Stomach smooth muscle (tissue), 2 donors: Measurements from ENCODE around the gene TMC8.
"Not testable (repeated sequence)": the region's sequence is repeated elsewhere in the genome, so short reads cannot be mapped to it uniquely, and the experiment has no call there.

Source experiments
- H3K27ac ChIP-seq: one replicate; pipeline ENCODE4 v1.7.0; 2013; ENCODE audit warnings: mild to moderate bottlenecking, low read length, inconsistent platforms
- H3K27me3 ChIP-seq, 2 donors: one replicate each; pipeline ENCODE4 v1.7.0; 2013; ENCODE audit warnings: low read length in 2 of 2; ENCODE audit not compliant: insufficient read depth in 2 of 2, control insufficient read depth in 1 of 2
- H3K36me3 ChIP-seq, 2 donors: one replicate each; pipeline ENCODE4 v1.7.0; 2013; ENCODE audit warnings: low read length in 2 of 2; ENCODE audit not compliant: control insufficient read depth in 2 of 2, insufficient read depth in 2 of 2
- H3K4me1 ChIP-seq: one replicate; pipeline ENCODE4 v1.7.0; 2013; ENCODE audit warnings: low read length; ENCODE audit not compliant: control insufficient read depth, insufficient read depth
- H3K4me3 ChIP-seq, 2 donors: one replicate each; pipeline ENCODE4 v1.7.0; 2013; ENCODE audit warnings: low read length in 2 of 2
- H3K9ac ChIP-seq, 2 donors: one replicate each; pipeline ENCODE4 v1.7.0; 2013; ENCODE audit warnings: low read length in 2 of 2, mild to moderate bottlenecking in 1 of 2
- H3K9me3 ChIP-seq, 2 donors: one replicate each; pipeline ENCODE4 v1.7.0; 2013; ENCODE audit warnings: low read length in 2 of 2; ENCODE audit not compliant: control insufficient read depth in 2 of 2
- donor health status: healthy.
- donor health status: Pancreatic carcinoma.

The TMC8 gene

DNA sequence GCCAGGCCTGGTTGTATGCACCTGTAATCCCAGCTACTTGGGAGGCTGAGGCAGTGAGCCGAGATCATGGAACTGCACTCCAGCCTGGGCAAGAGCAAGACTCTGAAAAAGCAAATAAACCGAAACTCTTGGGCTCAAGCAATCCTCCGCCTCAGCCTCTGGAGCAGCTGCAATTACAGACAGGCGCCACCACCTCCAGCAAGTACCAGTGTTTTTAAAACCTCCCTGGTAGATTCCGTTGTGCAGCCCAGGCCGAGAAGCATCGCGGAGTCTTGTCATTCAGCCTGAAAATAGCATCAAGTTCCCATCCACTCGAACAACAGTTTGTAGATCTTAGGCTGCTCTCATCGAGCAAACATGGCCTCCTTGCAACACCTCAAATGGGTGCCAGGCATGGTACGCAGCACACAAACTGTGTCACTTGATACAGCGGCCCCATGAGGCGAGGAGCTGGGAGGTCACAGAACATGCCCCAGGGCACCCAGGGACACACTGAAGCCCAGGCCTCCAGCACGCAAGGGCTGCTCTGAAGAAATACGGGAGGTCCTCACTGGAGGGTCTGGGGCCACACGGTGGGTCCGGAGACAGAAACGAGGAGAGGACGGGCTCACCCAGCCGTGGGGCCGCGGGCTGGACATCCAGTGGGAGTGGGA is 20.1 kb upstream of the TMC8 start:
- Histone ChIP-seq H3K27ac (no peak overlapping the region), H3K9ac (no peak overlapping the region)

DNA sequence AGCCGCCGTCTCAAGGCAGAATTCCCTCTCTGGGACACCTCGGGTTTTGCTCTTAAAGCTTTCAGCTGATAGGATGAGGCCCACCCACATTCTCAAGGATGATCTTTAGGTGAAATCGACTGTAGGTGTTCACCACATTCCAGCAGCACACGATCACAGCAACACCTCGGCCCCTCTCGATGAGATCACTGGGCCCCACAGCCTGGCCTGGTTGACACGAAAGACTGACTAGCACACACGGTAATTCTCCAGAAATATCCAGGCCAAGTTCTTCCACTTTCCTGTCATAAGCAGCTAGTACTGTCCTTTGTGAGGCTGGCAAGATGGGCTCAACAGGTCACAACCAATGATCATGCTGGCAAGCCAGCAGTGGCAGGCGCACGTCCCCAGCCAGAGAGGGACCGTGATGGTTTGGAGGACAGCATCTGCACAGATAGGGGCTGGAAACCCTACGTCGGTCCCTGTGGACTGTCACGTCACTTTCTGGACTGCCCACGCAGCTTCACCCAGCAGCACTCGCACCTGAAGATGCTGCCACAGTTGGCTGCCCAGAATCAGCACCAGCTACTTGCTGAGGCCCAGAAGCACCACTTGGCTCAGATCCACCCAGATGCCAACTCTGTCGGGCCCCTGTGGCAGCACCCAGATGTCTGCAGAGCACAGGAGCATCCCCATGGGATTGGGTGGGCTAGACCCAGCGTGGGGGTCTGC is 19.4 kb upstream of the TMC8 start:
- H3K36me3 ChIP-seq = peaks cover 0 to 2% of the 10 kb centered on the region in 2 donors
- H3K9me3 ChIP-seq = no peaks in the 10 kb centered on the region
- no peak overlapping the region for H3K27ac ChIP-seq
- H3K4me3 ChIP-seq = no peak overlapping the region
- peaks cover 20% of the 10 kb centered on the region for H3K4me1 ChIP-seq
- peaks cover 2 to 3% of the 10 kb centered on the region in 2 donors for H3K27me3 ChIP-seq
- no peak overlapping the region for H3K9ac ChIP-seq

More for the DNA sequence above, 20.1 kb upstream of the TMC8 start:
- Histone ChIP-seq H3K4me3 (no peak overlapping the region), H3K36me3 (peaks cover 0 to 2% of the 10 kb centered on the region in 2 donors), H3K4me1 (peaks cover 22% of the 10 kb centered on the region), H3K27me3 (peaks cover 2 to 3% of the 10 kb centered on the region in 2 donors), H3K9me3 (no peaks in the 10 kb centered on the region)

GRCh38 chr17:78111727-78112517 is 18.6 kb upstream of the TMC8 start:
- no peak overlapping the region for H3K27ac ChIP-seq
- no peaks in the 10 kb centered on the region for H3K9me3 ChIP-seq
- no peak overlapping the region for H3K4me3 ChIP-seq
- peaks cover 0 to 2% of the 10 kb centered on the region in 2 donors for H3K36me3 ChIP-seq
- H3K4me1 ChIP-seq = peaks cover 20% of the 10 kb centered on the region
- H3K9ac ChIP-seq = peak overlapping the region in 1 of 2 donors; percentile 29
- H3K27me3 ChIP-seq = peaks cover 2 to 3% of the 10 kb centered on the region in 2 donors

GRCh38 chr17:78112518-78113471 is 17.8 kb upstream of the TMC8 start:
- Histone ChIP-seq H3K27me3 (peaks cover 2 to 3% of the 10 kb centered on the region in 2 donors), H3K9ac (peak overlapping the region in 1 of 2 donors; percentile 29), H3K9me3 (no peaks in the 10 kb centered on the region), H3K27ac (no peak overlapping the region), H3K4me1 (peaks cover 27% of the 10 kb centered on the region), H3K36me3 (peaks cover 0 to 1% of the 10 kb centered on the region in 2 donors), H3K4me3 (peak overlapping the region in 1 of 2 donors; percentile 44)

GRCh38 chr17:78113804-78114785 is 16.5 kb upstream of the TMC8 start:
- H3K4me3 ChIP-seq = no peak overlapping the region
- no peak overlapping the region for H3K9ac ChIP-seq
- H3K4me1 ChIP-seq = peaks cover 29% of the 10 kb centered on the region
- H3K9me3 ChIP-seq = no peaks in the 10 kb centered on the region
- H3K36me3 ChIP-seq = no peaks in the 10 kb centered on the region
- H3K27me3 ChIP-seq = peaks cover 2 to 3% of the 10 kb centered on the region in 2 donors
- no peak overlapping the region for H3K27ac ChIP-seq

- Histone ChIP-seq H3K36me3 (no peaks in the 10 kb centered on the region), H3K4me1 (peaks cover 29% of the 10 kb centered on the region), H3K4me3 (no peak overlapping the region), H3K9me3 (no peaks in the 10 kb centered on the region), H3K27ac (no peak overlapping the region), H3K9ac (no peak overlapping the region), H3K27me3 (peaks cover 2 to 3% of the 10 kb centered on the region in 2 donors)
Measured at GRCh38 chr17:78114831-78115723, 15.5 kb upstream of the TMC8 start.

GRCh38 chr17:78115803-78116202 is 14.8 kb upstream of the TMC8 start:
- not testable (repeated sequence) for H3K9ac ChIP-seq, H3K4me3 ChIP-seq, H3K36me3 ChIP-seq, H3K27ac ChIP-seq, H3K9me3 ChIP-seq, H3K27me3 ChIP-seq
- H3K4me1 ChIP-seq = peaks cover 29% of the 10 kb centered on the region

- no peak overlapping the region for H3K4me3 ChIP-seq
- H3K27ac ChIP-seq = no peak overlapping the region
- H3K9me3 ChIP-seq = no peaks in the 10 kb centered on the region
- peaks cover 29% of the 10 kb centered on the region for H3K4me1 ChIP-seq
- H3K9ac ChIP-seq = no peak overlapping the region
- peaks cover 2 to 3% of the 10 kb centered on the region in 2 donors for H3K27me3 ChIP-seq
- H3K36me3 ChIP-seq = no peaks in the 10 kb centered on the region
Measured at GRCh38 chr17:78116411-78116810, 14.2 kb upstream of the TMC8 start.
